ENCODE results near the gene C11orf98.
A peak's percentile ranks its signal among the peaks of the same experiment; 100 is the strongest.
"Not testable (repeated sequence)": the region's sequence is repeated elsewhere in the genome, so short reads cannot be mapped to it uniquely, and the experiment has no call there.

Gene C11orf98

GRCh38 chr11:62676698-62677097 is 11.7 kb upstream of the C11orf98 start:
- TF ChIP-seq CTCF (conservative IDR thresholded peaks at IDR 0.05; ENCODE audit: control insufficient read depth, insufficient read depth, low read depth, low read length): peak; percentile 5
- DNase-seq (ENCODE audit: low read depth): no peak
- H3K4me3 ChIP-seq (ENCODE audit: control insufficient read depth, low read depth, low read length): no peak overlapping the region

GRCh38 chr11:62675415-62675814 is 10.4 kb upstream of the C11orf98 start:
- DNase-seq (ENCODE audit: low read depth); H3K4me3 ChIP-seq (ENCODE audit: control insufficient read depth, low read depth, low read length): not testable (repeated sequence)

- TF ChIP-seq CTCF (conservative IDR thresholded peaks at IDR 0.05; ENCODE audit: control insufficient read depth, insufficient read depth, low read depth, low read length): no peak
- DNase-seq (ENCODE audit: low read depth): peak; percentile 53
- peak overlapping the region; percentile 86 for H3K4me3 ChIP-seq (ENCODE audit: control insufficient read depth, low read depth, low read length)
Measured at GRCh38 chr11:62673196-62673525, 8.2 kb upstream of the C11orf98 start.

GRCh38 chr11:62671608-62672389 is 6.8 kb upstream of the C11orf98 start, which contains the start of the genes LBHD1 and UQCC3:
LBHD1 (minus strand) TSS chr11:62672267; CDS start chr11:62670031, 2,236 bp downstream.
UQCC3 (plus strand) TSS chr11:62671673; CDS start chr11:62671746, 73 bp downstream.
- H3K4me3 ChIP-seq (ENCODE audit: control insufficient read depth, low read depth, low read length): peak within 1 kb of the TSS; percentile 86
- TF ChIP-seq CTCF (conservative IDR thresholded peaks at IDR 0.05; ENCODE audit: control insufficient read depth, insufficient read depth, low read depth, low read length): no peak
- peak; percentile 86 for DNase-seq (ENCODE audit: low read depth)

- peak; percentile 41 for DNase-seq (ENCODE audit: low read depth)
- peak overlapping the region; percentile 86 for H3K4me3 ChIP-seq (ENCODE audit: control insufficient read depth, low read depth, low read length)
- no peak for TF ChIP-seq CTCF (conservative IDR thresholded peaks at IDR 0.05; ENCODE audit: control insufficient read depth, insufficient read depth, low read depth, low read length)
Measured at GRCh38 chr11:62671236-62671607, 6.2 kb upstream of the C11orf98 start.

GRCh38 chr11:62669420-62670161 is 4.6 kb upstream of the C11orf98 start:
- no peak for DNase-seq (ENCODE audit: low read depth)
- no peak overlapping the region for H3K4me3 ChIP-seq (ENCODE audit: control insufficient read depth, low read depth, low read length)
- no peak for TF ChIP-seq CTCF (conservative IDR thresholded peaks at IDR 0.05; ENCODE audit: control insufficient read depth, insufficient read depth, low read depth, low read length)

- H3K4me3 ChIP-seq (ENCODE audit: control insufficient read depth, low read depth, low read length): no peak overlapping the region
- DNase-seq (ENCODE audit: low read depth): no peak
- no peak for TF ChIP-seq CTCF (conservative IDR thresholded peaks at IDR 0.05; ENCODE audit: control insufficient read depth, insufficient read depth, low read depth, low read length)
Measured at GRCh38 chr11:62667460-62667859, 2.5 kb upstream of the C11orf98 start.
